Stimulated activated CD8-positive, alpha-beta memory T cell treated with anti-CD3 and anti-CD28 coated beads, Interleukin-15, amount 100 ng/mL, for 4 hours (primary cell): ENCODE measurements around the gene FXYD1.

Source experiments
- DNase-seq, 2 donors: peaks; one replicate each; pipeline ENCODE4 v3.0.0-alpha.2; 2020; ENCODE audit warnings: low read depth in 2 of 2

FXYD1 gene

DNA sequence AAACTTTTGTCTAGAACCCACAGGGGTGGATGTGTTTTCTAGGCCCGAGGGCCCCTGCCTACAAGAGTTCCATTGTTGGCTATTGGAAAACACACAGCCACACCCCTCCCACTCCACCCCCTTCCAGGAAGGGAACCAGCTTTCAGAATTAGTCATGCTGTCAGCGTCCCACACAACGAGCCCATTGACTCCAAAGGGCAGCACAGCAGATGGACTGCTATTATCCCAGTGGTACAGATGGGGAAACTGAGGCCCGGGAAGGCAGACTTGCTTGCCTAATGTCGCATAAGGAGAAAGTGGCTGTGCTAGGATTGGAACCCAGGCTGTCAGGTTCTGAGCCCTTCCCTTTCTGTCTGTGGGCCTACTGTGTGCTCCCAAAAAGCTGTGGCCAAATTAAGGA, 31.1 kb upstream of the FXYD1 start:
- DNase-seq, result no peak

DNA sequence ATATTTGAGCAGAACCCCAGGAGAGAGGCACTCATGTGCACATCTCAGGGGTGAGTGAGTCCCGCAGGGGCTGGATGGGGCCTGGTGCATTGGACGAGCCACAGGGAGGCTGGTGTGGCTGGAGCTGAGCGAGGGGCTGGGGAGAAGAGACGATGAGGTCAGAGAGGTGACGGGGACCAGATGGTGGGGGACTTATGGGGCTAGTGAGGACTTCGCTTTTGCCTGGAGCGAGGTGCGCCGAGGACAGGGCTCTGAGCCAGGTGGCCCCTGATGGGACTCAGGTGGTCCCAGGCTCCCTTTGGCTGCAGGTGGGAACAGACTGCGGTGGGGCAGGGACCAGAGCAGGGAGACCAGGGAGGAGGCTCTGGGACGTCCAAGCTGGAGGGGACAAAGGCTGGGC, 29.9 kb upstream of the FXYD1 start:
- DNase-seq, result no peak

DNA sequence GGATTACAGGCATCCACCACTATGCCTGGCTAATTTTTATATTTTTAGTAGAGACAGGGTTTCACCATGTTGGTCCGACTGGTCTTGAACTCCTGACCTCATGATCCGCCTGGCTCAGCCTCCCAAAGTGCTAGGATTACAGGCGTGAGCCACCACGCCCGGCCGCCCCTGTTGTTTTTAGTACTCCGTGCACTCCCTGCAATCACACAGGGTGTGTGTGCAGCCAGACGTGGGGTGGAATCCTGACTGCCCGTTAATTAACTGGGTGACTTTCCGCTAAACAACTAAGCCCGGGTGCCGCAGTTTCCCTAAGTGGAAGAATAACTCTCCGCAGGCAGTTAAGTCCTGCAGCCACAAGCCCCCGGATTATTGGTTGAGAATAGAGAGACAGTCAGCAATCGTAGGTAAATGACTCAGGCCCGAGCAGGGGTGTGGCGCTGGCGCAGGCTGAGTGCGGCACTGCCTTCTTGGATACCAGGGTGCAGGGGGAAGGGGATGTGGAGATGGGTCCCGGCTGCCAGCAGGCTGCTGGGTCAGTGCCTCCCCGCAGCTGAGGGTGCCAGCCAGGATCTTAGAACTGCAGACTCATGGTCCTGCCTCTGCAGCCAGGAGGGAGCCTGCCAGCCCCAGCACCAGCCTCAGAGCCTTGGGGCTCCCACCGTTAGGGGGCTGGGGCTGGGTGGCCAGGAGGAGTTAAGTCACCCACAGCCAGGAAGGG, 29.1 kb upstream of the FXYD1 start:
- DNase-seq, result no peak

DNA sequence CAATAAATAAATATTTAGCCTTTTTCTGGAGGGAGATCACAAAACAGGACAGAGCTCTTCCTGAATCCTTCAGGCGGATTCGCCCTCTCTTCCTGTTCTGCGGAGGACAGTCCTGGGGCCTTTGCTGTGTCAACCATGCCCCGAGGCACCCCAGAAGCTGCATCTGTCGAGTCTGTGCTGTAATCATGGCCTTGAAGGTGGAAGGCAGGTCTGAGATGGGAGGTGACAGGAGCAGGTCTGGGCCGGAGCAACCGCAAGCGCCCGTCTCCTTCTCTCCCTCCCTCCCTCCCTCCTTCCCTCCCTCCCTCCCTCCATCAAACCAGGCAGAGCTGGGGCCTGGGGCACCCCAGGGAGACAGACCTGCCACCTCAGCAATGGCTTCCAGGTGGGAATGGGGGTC, 27.6 kb upstream of the FXYD1 start:
- no peak for DNase-seq

DNA sequence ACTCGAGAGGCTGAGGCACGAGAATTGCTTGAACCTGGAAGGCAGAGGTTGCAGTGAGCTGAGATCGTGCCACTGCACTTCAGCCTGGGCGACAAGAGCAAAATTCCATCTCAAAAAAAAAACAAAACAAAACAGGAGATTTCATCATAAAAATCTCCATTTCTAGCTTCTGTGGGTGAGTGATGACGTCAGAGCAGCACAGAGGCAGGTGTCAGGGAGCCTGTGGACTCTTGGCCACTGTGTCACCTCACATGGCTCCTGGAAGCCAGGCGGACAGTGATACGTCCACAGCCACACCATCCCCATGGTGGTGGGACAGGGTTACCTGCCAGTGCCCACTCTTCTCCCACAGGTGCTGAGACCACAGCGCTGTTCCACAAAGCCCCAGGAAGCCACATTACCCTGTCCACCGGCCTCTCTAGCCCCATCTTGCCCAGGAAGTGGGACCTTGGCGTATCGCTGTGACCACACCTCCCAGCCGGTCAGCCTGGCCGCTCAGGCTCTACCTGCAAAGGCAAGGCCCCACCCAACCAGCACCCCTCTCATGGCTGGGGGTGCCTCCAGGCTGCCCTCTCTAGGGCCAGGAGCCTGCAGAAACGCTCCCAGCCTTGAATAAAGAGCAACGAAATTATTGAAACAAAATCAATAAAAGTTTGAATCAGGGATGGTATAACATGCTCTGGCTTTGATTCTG, 25.5 kb upstream of the FXYD1 start:
- no peak for DNase-seq

DNA sequence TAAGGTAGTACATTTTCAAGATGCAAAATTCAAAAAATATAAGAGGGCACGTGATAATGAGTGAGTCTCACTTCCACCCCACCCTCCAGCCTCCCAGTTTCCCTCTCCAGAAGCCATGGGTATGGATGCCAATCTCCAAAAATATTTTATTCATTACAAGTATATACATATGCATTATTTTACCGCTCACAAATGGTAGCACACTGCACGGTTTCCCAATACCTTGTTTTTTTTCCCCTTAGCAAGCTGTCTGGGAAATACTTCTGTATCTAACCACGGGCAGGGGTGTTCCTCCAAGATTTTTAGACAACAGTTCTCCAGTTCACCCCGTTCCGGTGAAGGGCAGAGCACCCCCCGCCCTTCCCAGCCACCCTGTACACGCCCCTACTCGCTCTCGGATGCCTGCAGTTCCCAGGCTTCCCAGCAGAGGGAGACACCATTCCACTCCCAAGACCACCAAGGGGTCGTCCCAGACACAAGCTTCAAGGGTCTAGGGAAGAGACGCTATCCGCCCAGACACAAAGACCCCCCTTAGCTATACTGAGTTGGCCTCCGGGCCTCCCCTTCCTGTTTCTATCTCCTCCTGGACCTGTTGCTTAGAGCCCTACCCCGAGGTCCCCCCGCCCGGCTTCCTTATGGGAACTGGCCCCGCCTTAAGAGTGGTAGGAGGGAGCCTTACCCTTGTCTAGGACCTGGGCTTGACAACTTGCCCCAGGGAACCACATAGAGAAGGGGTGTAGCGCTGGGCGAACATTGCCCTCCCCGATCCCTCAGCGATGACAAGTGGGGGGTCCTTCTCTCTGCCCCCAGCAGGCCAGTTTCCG, 24.1 kb upstream of the FXYD1 start:
- peak; percentile 28 to 35 for DNase-seq

DNA sequence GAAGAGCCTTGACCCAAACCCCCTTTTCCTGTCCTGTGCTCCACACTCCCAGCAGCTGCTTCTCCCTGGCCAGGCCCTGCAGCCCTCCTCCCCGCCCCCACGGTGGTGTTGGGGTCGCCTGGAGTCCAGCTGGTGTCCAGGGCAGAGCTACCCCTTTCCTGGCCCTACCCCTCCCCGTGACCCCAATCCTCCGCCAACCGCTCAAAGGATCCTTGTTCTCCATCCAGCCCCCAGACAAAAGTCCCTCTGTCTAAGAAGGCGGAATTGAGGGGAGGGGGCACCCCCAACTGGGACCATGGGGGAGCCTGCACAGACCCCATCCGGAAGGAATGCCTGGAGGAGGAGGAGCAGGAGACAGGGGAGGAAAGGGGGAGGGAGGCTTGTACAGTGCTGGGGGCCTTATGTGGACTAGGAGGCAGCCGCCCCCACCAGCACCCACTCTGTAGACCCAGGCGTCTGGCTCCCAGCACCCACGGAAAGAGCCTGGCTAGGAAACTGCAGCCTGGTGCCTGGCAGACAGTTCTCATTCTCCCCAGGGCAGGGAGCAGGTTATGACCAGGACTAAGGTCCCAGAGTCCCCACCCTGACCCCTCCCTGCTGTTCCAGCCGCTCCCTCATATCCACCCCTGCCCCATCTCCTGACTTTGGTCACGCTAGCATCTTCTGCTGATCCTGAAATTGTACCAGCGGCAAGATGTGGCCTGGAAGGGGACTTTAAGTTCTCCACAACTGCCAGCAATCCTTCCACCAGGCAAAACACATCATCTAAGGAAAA, 23.3 kb upstream of the FXYD1 start, which contains the start of gene FXYD3:
Gene FXYD3 (plus strand): TSS at position 647 of the 775 bp plus-strand sequence. CDS start 3,554 bp downstream, outside the sequence.
- no peak for DNase-seq

DNA sequence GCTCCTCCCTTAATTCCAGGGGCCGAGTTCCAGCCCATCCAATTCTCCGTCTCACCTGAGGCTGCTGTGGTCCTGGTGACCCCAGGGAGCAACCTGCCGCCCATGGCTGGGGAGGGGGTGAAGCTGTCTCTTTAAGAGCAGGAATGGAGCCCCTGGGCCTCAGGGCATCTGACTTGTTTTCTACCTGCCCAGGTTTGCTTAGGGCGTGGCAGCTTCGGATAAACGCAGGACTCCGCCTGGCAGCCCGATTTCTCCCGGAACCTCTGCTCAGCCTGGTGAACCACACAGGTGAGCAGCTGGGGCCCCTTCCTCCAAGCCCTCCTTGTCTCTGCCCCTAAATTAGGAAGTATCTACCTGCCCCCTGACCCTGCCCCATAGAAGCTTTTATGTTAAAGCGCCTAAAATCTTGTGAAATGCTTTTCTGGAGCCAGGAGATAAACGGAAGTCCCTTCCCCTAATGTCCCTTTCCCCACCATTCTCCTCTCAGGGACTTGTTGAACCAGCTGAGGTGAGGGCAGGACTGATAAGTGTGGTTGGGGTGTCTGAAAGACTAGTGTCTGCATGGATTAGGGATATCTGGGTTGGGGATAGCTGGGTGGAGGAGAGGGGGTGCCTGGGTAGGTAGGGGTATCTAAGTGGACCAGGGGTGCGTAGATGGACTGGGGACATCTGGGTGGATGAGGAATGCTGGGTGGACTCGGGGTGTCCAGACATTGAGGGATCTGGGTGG, 22.4 kb upstream of the FXYD1 start:
- no peak for DNase-seq

DNA sequence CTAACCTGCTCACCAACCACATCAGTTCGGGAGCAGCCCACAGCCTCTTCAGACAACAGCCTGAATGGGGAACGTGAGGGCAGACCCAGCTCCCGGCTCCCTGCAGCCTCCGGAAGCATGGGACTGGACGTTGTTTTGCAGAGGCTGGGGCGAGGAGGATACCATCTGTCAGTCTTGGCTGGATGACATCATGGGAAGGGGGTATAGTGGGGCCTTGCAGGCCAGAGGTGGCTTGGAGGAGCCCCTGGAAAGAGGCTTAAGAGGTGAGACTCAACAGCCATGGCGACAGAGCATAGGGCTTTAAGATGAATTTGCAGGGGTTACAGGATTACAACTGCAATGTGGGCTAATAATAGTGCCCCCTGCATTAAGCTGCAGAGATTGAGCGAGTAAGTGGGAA, 21.5 kb upstream of the FXYD1 start:
- DNase-seq, result no peak

DNA sequence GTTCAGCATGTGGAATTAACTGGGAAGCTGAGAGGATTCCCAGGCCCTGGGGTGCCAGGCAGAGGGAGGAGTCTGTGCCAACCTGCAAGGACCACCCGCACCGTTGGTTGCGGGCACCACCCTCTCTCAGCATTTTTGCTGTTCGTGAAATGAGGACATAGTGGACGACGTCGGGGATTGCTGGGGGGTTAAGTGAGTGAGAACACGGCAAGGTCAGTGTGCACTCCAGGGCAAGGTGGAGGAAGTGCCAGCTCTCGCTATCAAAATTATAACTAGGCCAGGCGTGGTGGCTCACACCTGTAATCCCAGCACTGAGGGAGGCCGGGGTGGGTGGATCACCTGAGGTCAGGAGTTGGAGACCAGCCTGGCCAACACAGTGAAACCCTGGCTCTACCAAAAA, 20.8 kb upstream of the FXYD1 start:
- no peak for DNase-seq

DNA sequence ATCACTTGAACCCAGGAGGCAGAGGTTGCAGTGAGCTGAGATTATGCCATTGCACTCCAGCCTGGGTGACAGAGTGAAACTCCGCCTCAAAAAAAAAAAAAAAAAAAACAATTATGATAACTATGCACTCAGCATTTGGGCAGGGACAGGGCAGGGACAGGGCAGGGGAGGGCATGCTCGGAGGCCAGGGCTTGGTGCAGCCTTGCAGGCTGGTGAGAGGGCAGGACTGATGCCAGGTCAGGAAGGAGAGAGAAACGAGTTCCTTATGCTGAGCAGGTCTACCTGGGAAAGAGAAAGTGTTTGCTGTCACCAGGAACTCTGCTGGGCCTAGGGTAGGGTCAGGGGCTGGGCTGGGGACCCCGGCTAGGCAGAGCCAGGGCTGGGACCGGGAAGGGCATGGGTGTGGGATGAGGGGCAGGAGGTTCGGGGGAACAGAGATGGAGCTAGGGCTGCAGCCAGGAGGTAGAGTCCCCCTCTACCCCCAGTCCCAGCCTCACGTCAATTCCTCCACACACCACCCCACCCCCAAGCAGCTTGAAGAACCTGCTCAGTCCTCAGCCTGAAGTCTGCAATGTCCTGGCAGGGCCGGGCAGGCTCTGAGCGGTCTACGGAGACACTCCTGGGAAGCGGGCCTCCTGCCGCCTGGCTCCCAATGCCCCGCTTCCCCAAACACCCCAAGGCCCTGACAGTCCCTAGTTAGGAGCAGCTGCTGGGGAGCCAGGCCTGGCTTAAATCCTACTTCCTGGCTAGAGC, 20.2 kb upstream of the FXYD1 start:
- DNase-seq, result no peak

DNA sequence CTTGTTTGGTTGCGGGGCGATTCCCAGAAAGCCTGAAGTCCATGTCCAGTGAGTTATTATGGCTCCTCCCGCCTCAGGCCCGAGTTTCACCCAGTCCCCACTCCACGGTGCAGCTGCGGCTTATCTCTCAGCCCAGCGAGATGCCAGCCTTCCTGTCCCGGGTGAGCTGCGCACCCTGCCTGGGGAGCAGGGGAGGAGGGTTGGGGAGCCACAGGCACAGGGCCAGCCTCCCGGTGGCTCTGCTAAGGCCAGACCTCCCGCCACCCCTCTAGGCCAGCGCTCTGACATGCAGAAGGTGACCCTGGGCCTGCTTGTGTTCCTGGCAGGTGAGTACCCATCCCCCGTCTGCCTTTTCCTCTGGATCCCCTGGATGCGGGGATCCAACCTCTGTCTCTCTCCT, 19.5 kb upstream of the FXYD1 start:
- DNase-seq, result no peak

DNA sequence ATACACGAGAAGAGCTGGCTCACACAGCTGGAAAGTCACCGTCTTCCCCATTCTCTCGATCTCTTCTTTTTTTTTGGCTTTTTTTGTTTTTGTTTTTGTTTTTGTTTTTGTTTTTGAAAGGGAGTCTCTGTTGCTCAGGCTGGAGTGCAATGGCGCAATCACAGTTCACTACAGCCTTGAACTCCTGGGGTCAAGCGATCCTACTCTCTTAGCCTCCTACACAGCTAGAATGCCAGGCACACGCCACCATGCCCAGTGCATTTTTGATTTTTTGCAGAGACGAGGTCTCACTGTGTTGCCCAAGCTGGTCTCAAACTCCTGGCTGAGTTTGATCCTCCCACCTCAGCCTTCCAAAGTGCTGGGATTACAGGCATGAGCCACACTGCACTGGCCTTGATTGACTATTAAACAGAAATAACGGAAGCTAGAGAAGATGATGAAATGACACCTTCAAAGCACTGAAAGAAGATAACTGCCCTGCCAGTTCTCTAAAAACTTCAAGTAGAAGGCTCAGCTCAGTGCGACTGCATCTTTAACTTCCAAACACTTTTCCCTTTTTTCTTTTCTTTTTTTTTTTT, 19.0 kb upstream of the FXYD1 start:
- no peak for DNase-seq

DNA sequence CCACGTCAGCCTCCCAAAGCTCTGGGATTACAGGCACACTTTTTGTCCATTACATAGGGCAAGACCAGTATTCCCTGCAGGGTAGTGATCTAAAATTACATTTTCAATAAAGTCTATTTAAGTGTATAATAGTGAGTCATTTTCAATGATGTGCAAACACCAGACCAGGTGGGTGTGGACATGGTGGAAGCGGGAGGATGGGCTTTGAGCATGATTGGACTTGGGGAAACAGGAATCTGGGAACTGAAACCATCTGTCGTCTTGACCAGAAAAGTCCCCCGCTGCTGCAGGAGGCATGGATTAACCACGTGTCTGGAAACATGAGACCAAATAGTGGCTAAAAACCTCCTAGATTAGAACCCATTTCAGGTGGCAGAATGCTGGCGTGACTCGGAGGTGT, 18.1 kb upstream of the FXYD1 start:
- no peak for DNase-seq

DNA sequence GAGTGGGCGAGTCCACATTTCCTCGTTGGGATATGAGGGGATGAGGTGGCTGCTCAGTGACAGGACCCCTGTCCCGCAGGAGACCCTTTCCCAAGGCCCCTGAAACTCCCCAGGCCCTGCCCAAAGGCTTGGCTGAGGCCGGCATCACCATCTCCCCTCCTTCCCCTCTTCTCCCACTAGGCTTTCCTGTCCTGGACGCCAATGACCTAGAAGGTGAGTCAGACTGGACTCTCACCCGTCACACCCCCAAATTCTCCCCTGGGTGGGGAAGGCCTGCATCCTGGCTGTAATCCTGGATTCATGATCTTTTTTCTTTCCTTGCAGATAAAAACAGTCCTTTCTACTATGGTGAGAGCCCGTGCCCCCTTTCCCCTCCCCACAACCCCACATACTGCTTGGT, 17.7 kb upstream of the FXYD1 start:
- DNase-seq, result no peak

DNA sequence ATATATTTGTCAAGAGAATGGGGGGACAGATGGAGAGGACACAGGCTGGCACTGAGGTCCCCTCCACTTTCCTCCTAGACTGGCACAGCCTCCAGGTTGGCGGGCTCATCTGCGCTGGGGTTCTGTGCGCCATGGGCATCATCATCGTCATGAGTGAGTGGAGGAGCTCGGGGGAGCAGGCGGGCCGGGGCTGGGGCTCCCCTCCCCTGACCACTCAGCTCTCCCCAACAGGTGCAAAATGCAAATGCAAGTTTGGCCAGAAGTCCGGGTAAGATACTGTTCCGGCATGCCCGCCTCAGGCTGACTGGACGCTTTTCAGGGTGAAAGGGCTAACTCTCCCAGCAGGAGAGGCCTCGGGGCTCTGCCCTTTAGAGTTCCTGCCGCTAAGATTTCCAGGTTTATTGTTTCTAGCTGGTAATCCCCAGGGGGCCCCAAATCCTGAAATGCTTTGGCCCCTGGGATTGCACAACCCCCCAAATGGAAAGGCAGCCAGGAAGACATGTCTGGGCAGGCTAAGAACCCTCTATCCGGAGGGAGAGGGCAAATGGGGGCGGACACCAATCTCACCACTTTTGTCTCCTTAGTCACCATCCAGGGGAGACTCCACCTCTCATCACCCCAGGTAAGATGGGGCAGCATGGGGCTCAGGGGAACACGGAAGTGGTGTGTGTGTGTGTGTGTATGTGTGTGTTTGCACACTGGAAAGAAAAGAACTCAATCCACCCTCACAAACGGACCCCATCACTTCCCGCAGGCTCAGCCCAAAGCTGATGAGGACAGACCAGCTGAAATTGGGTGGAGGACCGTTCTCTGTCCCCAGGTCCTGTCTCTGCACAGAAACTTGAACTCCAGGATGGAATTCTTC, 15.7 kb upstream of the FXYD1 start:
- DNase-seq, result no peak

DNA sequence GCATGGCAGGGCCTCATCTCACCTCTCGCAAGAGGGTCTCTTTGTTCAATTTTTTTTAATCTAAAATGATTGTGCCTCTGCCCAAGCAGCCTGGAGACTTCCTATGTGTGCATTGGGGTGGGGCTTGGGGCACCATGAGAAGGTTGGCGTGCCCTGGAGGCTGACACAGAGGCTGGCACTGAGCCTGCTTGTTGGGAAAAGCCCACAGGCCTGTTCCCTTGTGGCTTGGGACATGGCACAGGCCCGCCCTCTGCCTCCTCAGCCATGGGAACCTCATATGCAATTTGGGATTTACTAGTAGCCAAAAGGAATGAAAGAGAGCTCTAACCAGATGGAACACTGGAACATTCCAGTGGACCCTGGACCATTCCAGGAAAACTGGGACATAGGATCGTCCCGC, 15.1 kb upstream of the FXYD1 start:
- DNase-seq, result no peak

DNA sequence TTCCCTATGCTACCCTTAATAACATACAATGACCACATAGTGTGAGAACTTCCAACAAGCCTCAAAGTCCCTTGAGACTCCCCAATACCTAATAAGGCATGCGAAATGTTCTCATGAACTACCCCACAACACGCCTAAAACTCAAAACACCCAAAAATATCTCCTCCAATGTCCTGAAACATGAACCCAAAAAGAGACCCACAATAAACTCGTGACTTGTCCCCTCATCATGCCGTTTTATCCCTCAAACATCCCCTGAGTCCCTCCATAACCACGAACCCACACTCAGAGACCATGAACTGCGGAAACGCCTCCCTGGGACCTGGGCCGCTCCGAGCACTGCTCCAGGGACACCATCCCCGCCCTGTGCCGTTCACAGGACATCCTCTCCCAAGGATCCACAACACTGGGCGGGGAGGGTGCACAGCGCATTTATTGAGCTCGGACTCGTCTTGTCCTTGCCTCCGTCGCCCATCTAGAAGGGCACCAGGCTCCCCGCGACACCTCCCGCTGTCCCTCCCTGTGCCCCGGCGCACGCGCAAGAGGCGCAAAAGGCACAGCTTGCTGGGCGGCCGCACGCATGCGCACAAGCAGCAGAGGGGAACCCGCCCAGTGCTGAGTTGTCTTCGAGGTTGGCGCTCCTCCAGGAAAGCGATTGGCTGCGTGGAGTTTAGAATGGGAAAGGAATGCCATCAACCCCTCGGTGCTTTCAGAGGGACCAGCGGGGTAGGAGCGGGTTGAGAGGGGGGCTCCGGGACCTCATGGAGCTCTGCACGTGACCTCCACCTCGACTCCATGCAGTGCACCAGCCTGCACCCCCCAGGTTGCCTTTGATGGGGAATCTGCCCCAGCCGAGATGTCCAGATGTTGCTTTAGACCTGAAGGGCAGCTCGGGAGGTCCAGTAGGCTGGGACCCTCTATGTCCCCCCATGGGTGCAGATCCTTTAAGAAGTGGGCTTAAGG, 14.2 kb upstream of the FXYD1 start:
- DNase-seq, result peak; percentile 71 to 77
